PC-9 (cell line): ENCODE results near the gene VANGL2. TPM values are rescaled to one million over a fixed set of nuclear protein-coding genes. Genes with fewer than 3 reads are reported as not detected.

Experiments
- BruUV-seq: library from RNA; stranded (reverse); fragments of 400-500 nt; replicated peaks from 2 replicates; lab custom pipeline; 2021; lab: Mats Ljungman, UMichigan
- CTCF ChIA-PET: fragments of 300-600 bp; sonication (Branson Sonifier 250); formaldehyde crosslinking; loops from one replicate; lab custom pipeline; 2022; ENCODE audit warnings: antibody characterized with exemption; lab: Charles Lee
- POLR2A ChIA-PET: fragments of 300-600 bp; sonication (Branson Sonifier 250); formaldehyde crosslinking; loops from one replicate; lab custom pipeline; 2022; ENCODE audit warnings: antibody characterized with exemption; ENCODE audit not compliant: unreplicated experiment; lab: Charles Lee
- DNase-seq, 2 experiments: peaks; one replicate each; pipeline versions ENCODE4 v3.0.0 to v3.0.0-alpha.2; 2015 to 2022; ENCODE audit warnings: mixed read lengths in 1 of 2
- H2AFZ ChIP-seq: fragments of 200-600 bp; sonication (generic); 2 replicates; pipeline ENCODE4 v1.8.1; 2017; ENCODE audit warnings: antibody characterized with exemption
- H3F3A ChIP-seq: fragments of 200-600 bp; sonication (generic); 2 replicates; pipeline ENCODE4 v1.8.1; 2017; ENCODE audit warnings: antibody characterized with exemption, mild to moderate bottlenecking, low read depth; ENCODE audit not compliant: insufficient read depth
- H3K27ac ChIP-seq: fragments of 200-600 bp; sonication (generic); 2 replicates; pipeline ENCODE4 v1.6.1; 2016; ENCODE audit warnings: mixed run types
- H3K27me3 ChIP-seq: fragments of 200-600 bp; sonication (generic); 2 replicates; pipeline ENCODE4 v1.6.1; 2016; ENCODE audit warnings: low read depth, mixed run types; ENCODE audit not compliant: insufficient read depth
- H3K36me3 ChIP-seq: fragments of 200-600 bp; sonication (generic); 2 replicates; pipeline ENCODE4 v1.6.1; 2016; ENCODE audit warnings: low read depth, mixed run types
- H3K4me1 ChIP-seq: fragments of 200-600 bp; sonication (generic); replicated peaks from 2 replicates; pipeline ENCODE4 v1.6.1; 2016; ENCODE audit warnings: mixed run types; ENCODE audit not compliant: insufficient read depth
- H3K4me2 ChIP-seq: fragments of 200-600 bp; sonication (generic); 2 replicates; pipeline ENCODE4 v1.6.1; 2017; ENCODE audit warnings: mixed run types
- H3K4me3 ChIP-seq: fragments of 200-600 bp; sonication (generic); 2 replicates; pipeline ENCODE4 v1.6.1; 2016; ENCODE audit warnings: mixed run types
- H3K79me2 ChIP-seq: fragments of 200-600 bp; sonication (generic); 2 replicates; pipeline ENCODE4 v1.6.1; 2017; ENCODE audit warnings: low read depth, mixed run types
- H3K9me2 ChIP-seq: fragments of 200-600 bp; sonication (generic); 2 replicates; pipeline ENCODE4 v1.8.1; 2017; ENCODE audit warnings: mild to moderate bottlenecking; ENCODE audit not compliant: insufficient read depth
- H3K9me3 ChIP-seq: fragments of 200-600 bp; sonication (generic); 2 replicates; pipeline ENCODE4 v1.8.1; 2016; ENCODE audit warnings: low read depth; ENCODE audit not compliant: insufficient read depth
- H4K20me1 ChIP-seq: fragments of 200-600 bp; sonication (generic); 2 replicates; pipeline ENCODE4 v1.8.1; 2017; ENCODE audit not compliant: insufficient read depth
- EZH2 ChIP-seq: fragments of 200-600 bp; sonication (generic); IDR thresholded peaks from 2 replicates; pipeline ENCODE4 v1.8.0; 2017; ENCODE audit warnings: antibody characterized with exemption, low read depth
- intact Hi-C: fragments of 100-400 bp; cut with micrococcal nuclease; formaldehyde crosslinking; loops from one replicate; pipeline ENCODE4 v1.10.0; 2022; ENCODE audit not compliant: unreplicated experiment
- total RNA-seq: library from RNA; stranded (reverse); gene quantifications from 2 replicates; pipeline ENCODE4 v1.2.3, GENCODE V29; 2021
- TF ChIP-seq, protein P1 (sequence below): fragments of 200-600 bp; sonication (generic); conservative IDR thresholded peaks from 2 replicates; pipeline ENCODE4 v1.6.1; 2017; ENCODE audit warnings: mixed run types, antibody characterized with exemption, mild to moderate bottlenecking, moderate library complexity

Gene VANGL2
- total RNA-seq, 1 experiment from 2014 or later = 12.4 TPM

- intact Hi-C loops = no loop called here
- Histone ChIP-seq H3K4me2 (no peak overlapping the region), H3K27ac (no peak overlapping the region), H3K4me3 (no peak overlapping the region), H4K20me1 (no peaks in the 10 kb centered on the region), H3F3A (no peaks in the 10 kb centered on the region), H3K79me2 (no peaks in the 10 kb centered on the region), H3K9me3 (no peaks in the 10 kb centered on the region), H3K9me2 (no peaks in the 10 kb centered on the region), H3K4me1 (no peaks in the 10 kb centered on the region), H2AFZ (no peak overlapping the region), H3K27me3 (no peaks in the 10 kb centered on the region), H3K36me3 (no peaks in the 10 kb centered on the region)
- no TSS peak for BruUV-seq
- TF ChIP-seq, protein P1, sequence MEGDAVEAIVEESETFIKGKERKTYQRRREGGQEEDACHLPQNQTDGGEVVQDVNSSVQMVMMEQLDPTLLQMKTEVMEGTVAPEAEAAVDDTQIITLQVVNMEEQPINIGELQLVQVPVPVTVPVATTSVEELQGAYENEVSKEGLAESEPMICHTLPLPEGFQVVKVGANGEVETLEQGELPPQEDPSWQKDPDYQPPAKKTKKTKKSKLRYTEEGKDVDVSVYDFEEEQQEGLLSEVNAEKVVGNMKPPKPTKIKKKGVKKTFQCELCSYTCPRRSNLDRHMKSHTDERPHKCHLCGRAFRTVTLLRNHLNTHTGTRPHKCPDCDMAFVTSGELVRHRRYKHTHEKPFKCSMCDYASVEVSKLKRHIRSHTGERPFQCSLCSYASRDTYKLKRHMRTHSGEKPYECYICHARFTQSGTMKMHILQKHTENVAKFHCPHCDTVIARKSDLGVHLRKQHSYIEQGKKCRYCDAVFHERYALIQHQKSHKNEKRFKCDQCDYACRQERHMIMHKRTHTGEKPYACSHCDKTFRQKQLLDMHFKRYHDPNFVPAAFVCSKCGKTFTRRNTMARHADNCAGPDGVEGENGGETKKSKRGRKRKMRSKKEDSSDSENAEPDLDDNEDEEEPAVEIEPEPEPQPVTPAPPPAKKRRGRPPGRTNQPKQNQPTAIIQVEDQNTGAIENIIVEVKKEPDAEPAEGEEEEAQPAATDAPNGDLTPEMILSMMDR = no peak
- no peak for TF ChIP-seq EZH2
- ChIA-PET POLR2A (no interaction called here), CTCF (no interaction called here)
- peak in 1 of 2 experiments; percentile 34 for DNase-seq
These were observed 37.4 kb upstream of the VANGL2 start for GRCh38 chr1:160363010-160363409.

- no peaks in the 10 kb centered on the region for H3F3A ChIP-seq
- no peaks in the 10 kb centered on the region for H3K9me2 ChIP-seq
- POLR2A ChIA-PET = interaction anchor here (0.7 kb wide), 1 partner anchor 861 kb away, joined by 4 read pairs; no protein-coding TSS in a partner anchor
- H3K79me2 ChIP-seq = no peaks in the 10 kb centered on the region
- no peak for TF ChIP-seq EZH2
- TF ChIP-seq, protein P1 = no peak
- no peaks in the 10 kb centered on the region for H3K27me3 ChIP-seq
- H3K36me3 ChIP-seq = no peaks in the 10 kb centered on the region
- no peak overlapping the region for H3K4me2 ChIP-seq
- H3K9me3 ChIP-seq = no peaks in the 10 kb centered on the region
- H2AFZ ChIP-seq = no peak overlapping the region
- no TSS peak for BruUV-seq
- H3K4me3 ChIP-seq = no peak overlapping the region
- H4K20me1 ChIP-seq = no peaks in the 10 kb centered on the region
- no peak overlapping the region for H3K27ac ChIP-seq
- CTCF ChIA-PET = interaction anchor here (0.6 kb wide), 1 partner anchor 12 kb away, joined by 5 read pairs; no protein-coding TSS in a partner anchor
- no peaks in the 10 kb centered on the region for H3K4me1 ChIP-seq
- DNase-seq = peak in 1 of 2 experiments; percentile 16
- intact Hi-C loops = no loop called here
These were observed 36.2 kb upstream of the VANGL2 start for GRCh38 chr1:160363951-160364735.

- Histone ChIP-seq H3K27ac (no peak overlapping the region), H4K20me1 (no peaks in the 10 kb centered on the region), H3K9me2 (no peaks in the 10 kb centered on the region), H3K27me3 (no peaks in the 10 kb centered on the region), H2AFZ (no peak overlapping the region), H3K4me2 (no peak overlapping the region), H3K36me3 (no peaks in the 10 kb centered on the region), H3K4me1 (no peaks in the 10 kb centered on the region), H3F3A (no peaks in the 10 kb centered on the region), H3K9me3 (no peaks in the 10 kb centered on the region), H3K4me3 (no peak overlapping the region), H3K79me2 (no peaks in the 10 kb centered on the region)
- DNase-seq = no peak
- CTCF ChIA-PET = no interaction called here
- POLR2A ChIA-PET = interaction anchor here (0.7 kb wide), 1 partner anchor 860 kb away, joined by 4 read pairs; no protein-coding TSS in a partner anchor
- no TSS peak for BruUV-seq
- TF ChIP-seq, protein P1 = no peak
- no peak for TF ChIP-seq EZH2
- intact Hi-C loops = no loop called here
These were observed 35.0 kb upstream of the VANGL2 start for GRCh38 chr1:160365325-160365724.
